Kidney epithelial cell (primary cell): ENCODE measurements around the gene HDHD3. TPM values are rescaled to one million over a fixed set of nuclear protein-coding genes. Genes with fewer than 3 reads are reported as not detected.

Experiments
- DNase-seq: peaks from one replicate; pipeline ENCODE4 v3.0.0-alpha.2; 2010; ENCODE audit warnings: low read depth
- H3K27me3 ChIP-seq: 2 replicates; pipeline ENCODE4 v1.6.0; 2011; ENCODE audit warnings: low read length; ENCODE audit not compliant: control insufficient read depth, insufficient read depth
- H3K36me3 ChIP-seq: 2 replicates; pipeline ENCODE4 v1.5.1; 2011; ENCODE audit warnings: low read length; ENCODE audit not compliant: control insufficient read depth, insufficient read depth
- H3K4me3 ChIP-seq: 2 replicates; pipeline ENCODE4 v1.5.1; 2011; ENCODE audit warnings: low read depth, mild to moderate bottlenecking, control low read depth, low read length
- total RNA-seq: library from RNA; depleted of rRNA; stranded (reverse); fragments of >200 nt; gene quantifications from 2 replicates; pipeline ENCODE4 v1.2.3, GENCODE V29; 2015
- TF ChIP-seq, protein P1 (sequence below): IDR thresholded peaks from 2 replicates; pipeline ENCODE4 v1.5.1; 2011; ENCODE audit warnings: mild to moderate bottlenecking, moderate library complexity, low read length, control low read depth, inconsistent platforms; ENCODE audit not compliant: insufficient read depth, poor library complexity, severe bottlenecking

Gene HDHD3, protein sequence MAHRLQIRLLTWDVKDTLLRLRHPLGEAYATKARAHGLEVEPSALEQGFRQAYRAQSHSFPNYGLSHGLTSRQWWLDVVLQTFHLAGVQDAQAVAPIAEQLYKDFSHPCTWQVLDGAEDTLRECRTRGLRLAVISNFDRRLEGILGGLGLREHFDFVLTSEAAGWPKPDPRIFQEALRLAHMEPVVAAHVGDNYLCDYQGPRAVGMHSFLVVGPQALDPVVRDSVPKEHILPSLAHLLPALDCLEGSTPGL
- 22.3 and 27.4 TPM in 2 replicates for total RNA-seq

DNA sequence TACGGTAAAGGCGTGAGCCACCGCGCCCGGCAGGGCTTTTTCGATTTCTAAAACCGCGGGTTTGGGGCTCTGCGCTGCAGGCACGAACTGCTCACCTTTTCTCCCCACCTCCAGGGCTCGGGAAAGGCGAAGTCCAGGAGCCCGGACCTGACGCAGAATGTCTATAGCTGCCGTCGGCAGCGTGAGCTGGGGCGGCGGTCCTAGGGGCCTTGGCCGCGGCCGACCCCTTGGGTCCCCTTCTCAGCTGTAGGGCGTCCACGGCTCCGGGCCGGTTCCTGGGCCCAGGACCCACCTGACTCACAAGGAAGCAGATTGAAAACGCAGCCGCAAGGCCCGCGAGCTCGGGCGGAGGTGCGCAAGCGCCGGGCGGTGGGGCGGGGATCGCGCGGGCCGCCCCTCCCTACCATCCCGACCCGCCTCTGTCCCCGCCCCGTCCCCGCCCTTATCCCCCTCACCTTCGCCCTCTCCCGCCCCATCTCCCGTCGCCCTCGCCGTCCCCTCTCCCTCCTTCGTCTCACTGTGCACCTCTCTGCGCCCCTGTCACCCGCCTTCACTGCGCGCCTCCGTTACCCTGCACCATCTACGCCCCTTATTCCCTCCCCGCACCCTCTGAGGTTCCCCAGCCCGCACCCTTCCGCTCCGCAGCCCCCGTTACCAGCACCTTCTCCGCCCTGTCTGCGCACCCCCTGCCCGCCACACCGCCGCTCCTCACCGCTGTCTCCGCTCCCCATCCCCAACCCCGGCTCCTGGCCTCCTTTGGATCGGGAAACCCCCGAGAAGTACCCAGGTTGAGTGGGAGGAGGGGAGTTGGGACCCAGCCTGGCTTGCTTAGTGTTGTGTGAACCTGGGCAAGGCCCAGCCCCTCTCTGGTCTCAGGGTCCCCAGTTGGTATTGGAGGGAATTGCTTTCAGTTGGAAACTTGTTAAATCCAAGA, at the start of gene HDHD3:
Gene HDHD3 (minus strand): TSS at position 353 of the 934 bp plus-strand sequence. CDS start 2,632 bp downstream, outside the sequence.
- Histone ChIP-seq H3K36me3 (no peaks in the 10 kb centered on the region), H3K4me3 (peak within 1 kb of the TSS; percentile 61), H3K27me3 (no peaks in the 10 kb centered on the region)
- peak; percentile 29 for DNase-seq
- TF ChIP-seq, protein P1, sequence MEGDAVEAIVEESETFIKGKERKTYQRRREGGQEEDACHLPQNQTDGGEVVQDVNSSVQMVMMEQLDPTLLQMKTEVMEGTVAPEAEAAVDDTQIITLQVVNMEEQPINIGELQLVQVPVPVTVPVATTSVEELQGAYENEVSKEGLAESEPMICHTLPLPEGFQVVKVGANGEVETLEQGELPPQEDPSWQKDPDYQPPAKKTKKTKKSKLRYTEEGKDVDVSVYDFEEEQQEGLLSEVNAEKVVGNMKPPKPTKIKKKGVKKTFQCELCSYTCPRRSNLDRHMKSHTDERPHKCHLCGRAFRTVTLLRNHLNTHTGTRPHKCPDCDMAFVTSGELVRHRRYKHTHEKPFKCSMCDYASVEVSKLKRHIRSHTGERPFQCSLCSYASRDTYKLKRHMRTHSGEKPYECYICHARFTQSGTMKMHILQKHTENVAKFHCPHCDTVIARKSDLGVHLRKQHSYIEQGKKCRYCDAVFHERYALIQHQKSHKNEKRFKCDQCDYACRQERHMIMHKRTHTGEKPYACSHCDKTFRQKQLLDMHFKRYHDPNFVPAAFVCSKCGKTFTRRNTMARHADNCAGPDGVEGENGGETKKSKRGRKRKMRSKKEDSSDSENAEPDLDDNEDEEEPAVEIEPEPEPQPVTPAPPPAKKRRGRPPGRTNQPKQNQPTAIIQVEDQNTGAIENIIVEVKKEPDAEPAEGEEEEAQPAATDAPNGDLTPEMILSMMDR = no peak

DNA sequence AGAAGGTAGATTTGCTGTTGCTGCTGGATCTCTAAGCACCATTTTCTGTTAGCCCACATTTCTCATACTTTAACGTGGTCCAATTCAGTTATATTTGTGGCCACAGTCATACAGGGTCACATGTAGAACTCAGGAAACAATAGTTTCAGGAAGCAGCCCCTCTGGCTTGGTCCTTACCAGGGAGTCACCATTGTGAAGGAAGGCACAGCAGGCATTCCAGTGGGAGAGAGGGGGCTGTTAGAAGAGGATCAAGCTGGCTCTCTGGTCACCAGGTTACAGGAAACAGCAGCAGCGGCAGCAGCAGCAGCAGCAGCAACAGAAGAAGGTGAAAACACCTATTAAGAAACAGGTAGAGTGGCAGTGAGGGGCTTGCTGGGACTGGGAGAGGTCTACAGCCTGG, 48.3 kb upstream of the HDHD3 start:
- Histone ChIP-seq H3K4me3 (no peak overlapping the region), H3K36me3 (no peaks in the 10 kb centered on the region), H3K27me3 (no peaks in the 10 kb centered on the region)
- TF ChIP-seq, protein P1 = no peak
- no peak for DNase-seq

DNA sequence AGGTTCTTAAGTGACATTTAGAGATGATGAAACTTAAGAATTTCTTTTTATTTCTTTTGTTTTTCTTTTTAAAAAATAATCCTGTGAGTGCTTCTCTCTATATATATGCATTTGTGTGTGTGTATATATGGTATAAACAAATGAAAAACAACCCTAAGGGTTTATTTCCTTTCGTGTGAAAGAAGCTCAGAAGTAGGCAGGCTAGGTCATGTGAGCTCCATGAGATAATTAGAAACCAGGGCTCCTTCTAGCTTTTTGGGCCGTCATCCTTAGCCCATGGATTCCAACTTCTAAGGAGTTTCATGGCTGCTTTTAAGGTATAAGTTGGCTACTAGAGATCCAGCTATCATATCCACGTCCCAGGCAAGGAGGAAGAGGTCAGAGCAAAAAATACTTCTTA, 44.9 kb upstream of the HDHD3 start:
- Histone ChIP-seq H3K36me3 (no peaks in the 10 kb centered on the region), H3K4me3 (no peak overlapping the region), H3K27me3 (no peaks in the 10 kb centered on the region)
- TF ChIP-seq, protein P1 = no peak
- DNase-seq = no peak

DNA sequence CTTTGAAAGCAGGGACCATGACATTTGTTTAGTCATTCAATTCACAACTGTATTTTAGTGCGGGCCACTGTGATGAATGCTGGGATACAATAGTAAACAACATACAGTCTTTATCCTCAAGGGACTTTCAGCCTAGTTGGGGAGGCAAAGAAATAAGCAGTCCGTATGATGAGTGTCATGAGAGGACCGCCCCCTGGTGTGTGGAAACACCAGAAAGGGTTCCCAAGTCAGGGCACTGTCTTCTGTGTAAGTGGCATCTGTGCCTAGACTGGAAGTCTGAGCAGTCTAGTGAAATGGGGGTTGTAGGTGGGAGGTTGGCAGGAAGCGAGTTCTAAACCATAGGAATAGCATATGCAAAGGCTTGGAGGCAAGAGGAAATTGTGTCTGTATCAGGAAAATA, 40.6 kb upstream of the HDHD3 start:
- Histone ChIP-seq H3K27me3 (no peaks in the 10 kb centered on the region), H3K4me3 (no peak overlapping the region), H3K36me3 (no peaks in the 10 kb centered on the region)
- TF ChIP-seq, protein P1 = no peak
- no peak for DNase-seq

DNA sequence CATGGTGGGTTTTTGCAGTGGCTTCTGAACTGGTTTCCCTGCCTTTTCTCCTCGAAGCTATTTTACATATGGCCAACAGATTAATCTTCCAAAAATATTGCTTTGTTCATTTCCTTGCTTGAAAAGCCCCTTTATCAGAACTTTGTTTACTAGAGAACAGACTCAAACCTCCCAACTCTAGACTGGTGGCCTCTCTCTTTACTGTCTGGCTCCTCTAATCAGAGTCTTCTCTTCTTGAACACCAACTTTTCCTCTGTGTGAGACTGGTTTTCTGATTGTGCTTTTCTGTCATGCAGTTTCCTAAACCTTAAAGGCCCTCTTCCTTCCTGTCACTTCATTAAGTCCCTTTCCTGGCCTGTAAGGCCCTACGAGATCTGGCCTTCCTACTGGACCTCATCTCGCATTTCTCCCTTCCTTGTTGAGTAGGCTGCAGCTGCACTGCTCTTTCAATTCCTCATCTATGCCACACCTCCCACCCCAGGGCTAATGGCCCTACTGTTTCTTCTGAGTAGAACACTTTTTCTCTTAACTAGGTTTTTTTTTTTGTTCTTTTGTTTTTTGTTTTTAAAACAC, 39.4 kb upstream of the HDHD3 start:
- Histone ChIP-seq H3K4me3 (no peak overlapping the region), H3K27me3 (no peaks in the 10 kb centered on the region), H3K36me3 (no peaks in the 10 kb centered on the region)
- DNase-seq = no peak
- TF ChIP-seq, protein P1 = no peak
